ENCODE measurements around the gene CLEC1B.

- TF ChIP-seq CTCF (conservative IDR thresholded peaks at IDR 0.05; ENCODE audit: low read length) (no peak), EZH2phosphoT487 (IDR thresholded peaks at IDR 0.05; ENCODE audit: borderline replicate concordance) (no peak)
Observed at GRCh38 chr12:9991876-9992275, 7.0 kb downstream of the CLEC1B start.
